NT2/D1 (cell line): ENCODE data around the gene IDH3G.

Experiments used
- DNase-seq: peaks from one replicate; pipeline ENCODE4 v3.0.0-alpha.2; 2011; ENCODE audit warnings: low read depth, low spot score
- H3K27me3 ChIP-seq: 2 replicates; pipeline ENCODE4 v1.6.0; 2011; ENCODE audit warnings: mild to moderate bottlenecking; ENCODE audit not compliant: insufficient read length, insufficient read depth
- H3K36me3 ChIP-seq: 2 replicates; pipeline ENCODE4 v1.6.1; 2011; ENCODE audit warnings: mild to moderate bottlenecking, low read length, mixed read lengths; ENCODE audit not compliant: insufficient read depth, insufficient read length
- H3K4me1 ChIP-seq: 2 replicates; pipeline ENCODE4 v1.5.1; 2011; ENCODE audit not compliant: insufficient read depth, insufficient read length
- H3K4me3 ChIP-seq: 2 replicates; pipeline ENCODE4 v1.5.1; 2011; ENCODE audit warnings: low read depth; ENCODE audit not compliant: insufficient read length
- H3K9ac ChIP-seq: 2 replicates; pipeline ENCODE4 v1.6.0; 2011; ENCODE audit warnings: low read depth; ENCODE audit not compliant: insufficient read length
- H3K9me3 ChIP-seq: 2 replicates; pipeline ENCODE4 v1.5.1; 2011; ENCODE audit warnings: mild to moderate bottlenecking, low read length; ENCODE audit not compliant: insufficient read depth
- SUZ12 ChIP-seq: IDR thresholded peaks from 2 replicates; pipeline ENCODE4 v1.6.1; 2011; ENCODE audit not compliant: insufficient read length, insufficient read depth; ENCODE audit errors: extremely low read depth
- YY1 ChIP-seq: IDR thresholded peaks from 2 replicates; pipeline ENCODE4 v1.6.1; 2011; ENCODE audit not compliant: insufficient read length, insufficient read depth
- ZNF274 ChIP-seq: IDR thresholded peaks from 2 replicates; pipeline ENCODE4 v1.6.1; 2011; ENCODE audit warnings: mild to moderate bottlenecking, low read depth, low read length

The IDH3G gene

GRCh38 chrX:153741446-153741845, 52.7 kb downstream of the IDH3G start:
- H3K27me3 ChIP-seq, result no peaks in the 10 kb centered on the region
- no peak overlapping the region for H3K4me3 ChIP-seq
- DNase-seq, result no peak
- H3K36me3 ChIP-seq, result no peaks in the 10 kb centered on the region
- no peak overlapping the region for H3K9ac ChIP-seq
- no peaks in the 10 kb centered on the region for H3K4me1 ChIP-seq
- no peaks in the 10 kb centered on the region for H3K9me3 ChIP-seq
- TF ChIP-seq ZNF274 (no peak), SUZ12 (no peak), YY1 (no peak)

GRCh38 chrX:153740631-153741222, 53.4 kb downstream of the IDH3G start:
- H3K9ac ChIP-seq, result no peak overlapping the region
- TF ChIP-seq ZNF274, result no peak
- no peak for TF ChIP-seq SUZ12
- TF ChIP-seq YY1, result no peak
- no peaks in the 10 kb centered on the region for H3K36me3 ChIP-seq
- peaks cover 2% of the 10 kb centered on the region for H3K4me1 ChIP-seq
- H3K27me3 ChIP-seq, result no peaks in the 10 kb centered on the region
- no peak overlapping the region for H3K4me3 ChIP-seq
- DNase-seq, result no peak
- H3K9me3 ChIP-seq, result no peaks in the 10 kb centered on the region

- Histone ChIP-seq H3K9me3 (no peaks in the 10 kb centered on the region), H3K4me1 (peaks cover 2% of the 10 kb centered on the region), H3K9ac (no peak overlapping the region), H3K27me3 (no peaks in the 10 kb centered on the region), H3K4me3 (no peak overlapping the region), H3K36me3 (no peaks in the 10 kb centered on the region)
- TF ChIP-seq ZNF274, result no peak
- no peak for DNase-seq
Measured at GRCh38 chrX:153739754-153740486, 54.3 kb downstream of the IDH3G start.

GRCh38 chrX:153738056-153738605, 56.0 kb downstream of the IDH3G start:
- Histone ChIP-seq H3K4me3 (no peak overlapping the region), H3K9me3 (no peaks in the 10 kb centered on the region), H3K27me3 (no peaks in the 10 kb centered on the region), H3K4me1 (peaks cover 2% of the 10 kb centered on the region), H3K9ac (no peak overlapping the region), H3K36me3 (no peaks in the 10 kb centered on the region)
- TF ChIP-seq YY1, result no peak
- TF ChIP-seq ZNF274, result no peak
- TF ChIP-seq SUZ12, result no peak
- no peak for DNase-seq

GRCh38 chrX:153736871-153737441, 57.2 kb downstream of the IDH3G start:
- Histone ChIP-seq H3K36me3 (no peaks in the 10 kb centered on the region), H3K4me1 (peaks cover 2% of the 10 kb centered on the region), H3K4me3 (no peak overlapping the region), H3K9me3 (no peaks in the 10 kb centered on the region), H3K9ac (no peak overlapping the region), H3K27me3 (no peaks in the 10 kb centered on the region)
- no peak for TF ChIP-seq SUZ12
- TF ChIP-seq ZNF274, result no peak
- no peak for TF ChIP-seq YY1
- no peak for DNase-seq

- Histone ChIP-seq H3K9ac (no peak overlapping the region), H3K27me3 (no peaks in the 10 kb centered on the region), H3K4me1 (peaks cover 2% of the 10 kb centered on the region), H3K36me3 (no peaks in the 10 kb centered on the region), H3K9me3 (0 out of 2 replicates have a peak, but pooled peaks cover 1% of the 10 kb centered on the region), H3K4me3 (no peak overlapping the region)
- no peak for DNase-seq
- TF ChIP-seq ZNF274 (no peak), YY1 (no peak), SUZ12 (no peak)
Measured at GRCh38 chrX:153736071-153736820, 57.9 kb downstream of the IDH3G start.
